GM18508 (cell line): ENCODE results near the gene LRFN2.

ENCODE experiments used
- ATAC-seq: cut with Tn5 transposase; IDR thresholded peaks from one replicate; pipeline ENCODE4 v1.9.1; 2021; ENCODE audit warnings: moderate number of reproducible peaks; ENCODE audit not compliant: insufficient read depth, unreplicated experiment

LRFN2 gene

DNA sequence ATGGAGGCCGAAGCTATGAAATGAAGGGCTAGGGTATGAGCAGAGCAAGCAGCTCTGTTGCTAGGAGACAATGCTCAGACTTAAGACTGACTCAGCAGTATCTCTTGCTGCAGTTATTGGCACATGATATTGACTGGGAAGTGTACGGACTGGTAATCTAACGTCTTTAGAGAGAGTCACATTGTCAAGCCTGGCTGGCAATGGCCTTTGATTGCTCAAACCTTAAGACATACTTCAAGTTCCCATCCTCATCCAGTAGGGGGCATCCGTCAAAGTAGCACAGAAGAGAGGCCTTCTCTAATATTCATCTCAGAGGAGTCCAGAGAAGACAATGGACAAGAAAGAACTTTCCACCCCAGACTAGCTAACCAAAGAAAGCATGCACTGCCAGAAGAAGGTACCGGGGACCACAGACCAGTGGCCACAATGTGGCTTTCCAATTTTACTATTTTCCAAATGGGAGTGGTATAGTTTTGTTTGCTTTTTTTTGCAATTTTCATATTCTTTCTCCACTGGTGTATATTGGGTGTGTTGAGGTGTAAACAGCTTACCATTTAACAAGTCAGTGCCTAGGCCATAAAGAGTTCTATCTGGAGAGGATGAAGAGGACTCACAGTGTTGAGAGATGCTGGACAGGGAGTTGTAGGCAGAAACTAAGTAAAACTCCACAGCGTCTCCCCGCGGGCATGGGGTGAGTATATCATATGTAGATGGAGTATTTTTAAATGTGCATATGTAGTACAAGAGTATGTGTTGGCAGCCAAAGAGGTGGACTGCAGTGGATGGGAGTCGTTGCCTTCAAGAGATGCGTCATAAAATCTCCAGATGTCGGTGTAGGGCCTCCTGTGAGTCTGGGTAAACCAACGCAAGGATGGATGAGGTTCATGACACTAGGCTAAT, 36.7 kb downstream of the LRFN2 start:
- ATAC-seq, result no peak

DNA sequence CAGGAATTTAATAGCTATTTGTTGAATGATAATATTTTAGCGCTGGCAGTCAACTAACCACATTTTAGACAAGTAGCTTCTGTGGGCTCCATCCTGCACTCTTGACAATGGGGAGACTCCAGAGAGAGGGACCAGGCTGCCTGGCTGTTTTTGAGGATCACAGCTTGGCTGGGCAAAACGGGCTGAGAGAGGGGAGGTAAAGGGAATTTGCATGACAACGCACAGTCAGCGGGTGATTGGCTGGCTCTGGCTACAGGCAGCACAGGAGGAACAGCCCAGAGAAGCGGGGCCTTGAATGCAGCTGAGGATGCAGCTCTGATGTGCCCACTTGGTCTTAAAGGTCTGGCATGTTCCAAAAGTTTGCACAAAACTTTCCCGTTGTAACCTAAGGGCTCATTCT, 41.2 kb downstream of the LRFN2 start:
- ATAC-seq, result no peak

DNA sequence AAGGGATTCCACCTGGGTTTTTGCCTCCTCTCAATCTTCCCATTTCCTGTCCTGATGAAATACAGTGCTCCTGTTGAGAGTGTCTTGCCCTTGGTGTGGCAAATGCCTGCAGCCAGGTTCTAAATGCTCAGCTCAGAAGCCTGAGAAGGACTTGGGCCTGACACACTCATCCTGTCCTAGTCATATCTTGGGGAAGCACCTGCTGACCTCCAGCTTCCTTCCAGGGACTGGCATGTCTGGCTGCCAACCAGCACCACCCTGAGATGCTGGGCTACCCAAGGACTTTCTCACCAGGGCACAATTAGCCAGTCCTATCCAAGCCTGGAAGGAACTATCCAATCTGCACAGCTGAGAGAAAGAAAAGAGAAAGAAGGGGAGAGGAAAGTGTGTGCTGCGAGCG, 43.4 kb downstream of the LRFN2 start:
- no peak for ATAC-seq

DNA sequence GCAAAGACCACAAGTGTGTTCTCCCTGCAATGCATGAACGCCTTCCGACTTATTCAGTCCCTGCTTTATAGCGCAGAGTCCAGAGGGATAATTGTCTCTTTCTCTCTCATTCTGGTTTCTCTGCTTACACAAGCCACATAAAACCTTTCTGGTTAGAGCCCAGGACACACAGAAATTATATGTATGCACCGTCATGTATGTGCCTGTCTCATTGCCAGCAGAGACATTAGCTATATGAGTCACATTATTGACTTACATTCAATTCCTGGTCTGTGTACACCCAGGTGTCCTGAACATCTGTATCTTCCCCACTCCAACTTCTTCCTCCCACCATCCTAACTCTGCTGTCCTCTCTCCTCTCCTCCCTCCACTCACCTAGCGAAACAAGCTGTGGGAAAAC, 44.0 kb downstream of the LRFN2 start:
- no peak for ATAC-seq

DNA sequence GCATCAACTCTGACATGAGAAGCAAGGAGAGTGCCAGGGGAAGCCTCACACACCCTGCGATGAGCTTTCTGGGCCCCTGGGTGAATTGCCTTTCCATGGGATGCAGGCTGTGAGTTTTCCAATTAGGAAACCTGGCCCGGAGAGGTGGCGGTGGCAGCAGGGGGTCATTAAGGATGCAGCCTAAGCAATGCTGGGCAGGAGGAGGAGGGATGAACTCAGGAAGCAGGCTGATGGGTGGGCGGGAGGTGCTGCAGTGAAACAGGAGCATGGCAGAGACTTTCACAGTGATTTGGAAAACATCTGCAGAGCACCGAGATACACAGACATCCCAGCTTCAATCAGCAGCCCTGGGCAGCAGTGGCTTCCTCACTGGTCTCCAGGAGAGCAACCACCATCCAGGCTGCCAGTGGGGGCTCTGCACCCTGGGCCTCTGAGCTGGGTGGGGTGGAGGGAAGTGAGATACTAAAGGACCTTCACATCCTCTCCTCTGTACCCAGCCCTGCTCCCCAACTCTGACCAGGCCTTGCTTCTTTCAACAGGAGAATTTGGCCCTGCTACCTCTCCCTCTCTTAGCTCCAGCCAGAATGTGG, 44.9 kb downstream of the LRFN2 start:
- no peak for ATAC-seq

DNA sequence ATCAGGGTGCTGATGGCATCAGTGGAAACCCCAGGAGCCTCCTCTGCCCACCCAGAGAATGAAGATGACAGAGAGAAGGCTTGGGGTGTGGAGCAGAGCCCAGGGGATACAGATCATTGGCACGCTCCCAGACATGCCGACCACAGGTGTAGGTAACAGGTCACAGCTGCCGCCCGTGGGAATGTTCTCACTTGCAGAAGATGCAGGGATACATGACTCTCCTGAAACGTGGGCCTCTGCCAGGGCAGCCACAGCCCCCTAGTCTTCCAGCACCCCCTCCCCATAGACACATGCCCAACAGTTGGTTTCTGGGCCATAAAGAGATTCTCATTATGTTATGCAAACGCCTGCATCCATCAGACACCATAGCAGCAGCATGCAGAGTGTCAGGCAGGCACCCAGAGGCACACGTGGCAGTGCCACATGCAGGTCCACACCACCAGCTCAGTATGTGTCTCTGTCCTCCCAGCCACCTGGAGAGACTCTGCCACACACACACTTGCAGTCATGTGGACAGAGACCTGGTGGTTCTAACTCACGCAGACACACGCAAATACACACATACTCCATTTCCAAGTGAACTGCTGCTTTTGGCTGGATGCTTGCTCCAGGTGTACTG, 45.5 kb downstream of the LRFN2 start:
- no peak for ATAC-seq

DNA sequence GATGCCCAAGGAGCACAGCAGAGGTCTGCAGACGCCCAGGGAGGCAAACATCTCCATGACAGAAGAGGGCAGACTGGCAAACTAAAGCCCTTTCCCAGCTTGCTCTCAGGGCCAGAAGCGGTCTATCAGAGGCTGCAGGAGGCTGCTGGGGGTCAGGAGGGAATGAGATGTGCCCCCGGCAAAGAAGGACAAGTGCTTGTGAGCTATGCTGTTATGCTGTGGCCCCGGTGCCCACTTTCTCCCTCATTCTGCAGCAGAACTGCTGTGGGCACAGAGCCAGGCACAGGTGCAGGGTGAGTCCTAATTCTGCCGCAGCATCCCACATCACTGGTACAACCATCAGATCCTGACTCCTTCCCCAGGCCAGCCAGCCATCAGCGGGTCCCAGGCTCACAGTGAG, 46.4 kb downstream of the LRFN2 start:
- no peak for ATAC-seq

DNA sequence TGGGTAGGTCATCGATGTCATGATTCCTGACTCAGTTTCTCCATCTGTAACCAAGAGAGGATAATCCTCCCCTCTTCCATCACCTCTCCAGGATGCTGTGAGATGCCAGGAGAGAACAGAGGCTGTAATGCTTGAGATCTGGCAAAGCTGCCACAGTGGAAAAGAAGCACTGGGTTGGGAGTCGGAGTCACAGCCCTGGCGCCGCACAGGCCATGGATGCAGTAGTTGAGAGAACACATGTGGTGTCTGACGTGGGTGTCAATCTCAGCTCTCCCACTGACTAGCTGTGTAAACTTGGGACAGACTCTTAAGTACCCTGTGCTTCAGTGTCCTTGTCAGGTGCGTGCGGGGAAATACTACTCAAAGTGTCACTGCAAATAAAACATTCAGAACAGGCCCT, 47.3 kb downstream of the LRFN2 start:
- ATAC-seq, result no peak

DNA sequence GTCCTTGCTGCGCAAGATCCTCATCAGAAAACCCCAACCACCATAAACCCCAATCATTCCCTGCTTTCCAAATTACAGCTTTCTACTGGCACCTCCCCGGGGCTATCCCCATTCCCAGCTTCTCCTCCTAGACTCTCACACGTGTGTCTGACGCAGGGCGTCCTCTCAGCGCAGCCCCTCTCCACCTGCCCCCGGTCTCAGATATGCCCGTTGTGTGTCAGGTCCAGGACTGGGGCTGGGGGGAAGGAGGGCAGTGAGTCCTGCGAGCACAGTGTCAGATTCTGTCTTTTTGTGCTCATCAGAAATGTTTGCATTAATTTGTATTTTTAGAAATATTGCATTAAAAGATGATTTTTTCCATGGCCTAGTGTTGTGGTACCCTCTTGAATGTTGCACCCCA, 48.6 kb downstream of the LRFN2 start:
- no peak for ATAC-seq

DNA sequence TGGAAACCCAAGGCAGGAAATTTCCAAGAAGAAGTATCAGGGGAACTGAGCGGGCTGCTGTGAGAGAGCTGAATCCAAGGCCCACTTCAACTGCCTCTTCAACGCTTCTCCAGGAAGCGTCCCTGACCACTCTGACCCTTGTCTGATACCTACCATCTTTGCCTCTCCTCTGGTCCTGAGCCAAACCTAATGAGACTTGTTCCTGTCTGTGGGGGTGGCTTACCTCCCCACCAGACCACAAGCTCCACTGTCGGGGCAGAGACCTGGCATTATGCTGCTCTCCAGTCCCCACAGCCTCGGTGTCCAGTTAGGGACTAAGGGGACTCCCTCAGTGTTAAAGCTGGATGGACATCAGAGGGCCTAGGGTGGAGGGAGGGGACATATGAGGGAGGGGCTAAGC, 49.7 kb downstream of the LRFN2 start:
- ATAC-seq, result no peak

DNA sequence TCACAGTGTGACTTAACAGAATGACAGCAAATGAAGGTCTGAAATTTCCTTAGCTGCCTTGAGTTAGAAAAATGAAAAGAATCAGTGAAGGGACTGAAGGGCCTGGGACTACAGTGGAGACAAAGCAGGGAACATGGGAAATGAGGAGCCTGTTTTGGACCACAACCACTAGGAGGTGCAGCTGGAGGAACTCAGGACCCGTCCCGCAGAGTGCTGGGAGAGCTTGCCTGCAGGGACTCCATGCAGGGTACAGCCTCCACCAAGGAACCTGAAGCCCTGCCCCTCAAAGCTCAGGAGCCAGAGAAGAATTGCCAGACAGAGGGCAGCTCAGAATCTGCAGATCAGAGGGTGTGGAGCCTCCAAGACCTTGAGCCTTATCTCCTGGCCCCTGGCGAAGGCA, 50.7 kb downstream of the LRFN2 start:
- ATAC-seq, result no peak

DNA sequence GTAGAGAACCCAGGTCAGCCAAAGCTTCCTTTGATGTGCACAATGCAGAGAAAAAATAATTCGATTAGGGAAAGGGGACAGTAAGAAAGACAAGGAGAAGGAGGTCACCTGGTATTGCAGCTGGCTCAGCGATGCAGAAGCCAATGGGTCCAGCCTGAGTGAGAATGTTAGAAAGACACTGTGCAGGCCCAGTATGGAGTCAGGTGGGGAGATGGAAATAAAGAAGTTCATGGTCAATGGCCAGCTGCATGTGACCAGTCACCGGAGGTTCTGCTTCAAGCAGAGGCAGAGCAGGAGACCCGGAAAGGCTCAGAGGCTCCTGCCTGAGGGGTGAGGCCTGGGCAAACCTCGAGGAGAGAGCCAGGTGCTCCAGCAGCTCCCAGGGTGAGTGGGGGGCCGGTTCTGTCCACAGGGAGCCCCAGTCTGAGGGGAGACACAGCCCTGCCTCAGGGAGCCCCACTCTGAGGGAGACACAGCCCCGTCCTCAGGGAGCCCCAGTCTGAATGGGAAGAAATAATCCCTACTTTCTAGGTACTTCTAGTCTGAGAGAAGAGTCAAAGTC, 51.3 kb downstream of the LRFN2 start:
- no peak for ATAC-seq

DNA sequence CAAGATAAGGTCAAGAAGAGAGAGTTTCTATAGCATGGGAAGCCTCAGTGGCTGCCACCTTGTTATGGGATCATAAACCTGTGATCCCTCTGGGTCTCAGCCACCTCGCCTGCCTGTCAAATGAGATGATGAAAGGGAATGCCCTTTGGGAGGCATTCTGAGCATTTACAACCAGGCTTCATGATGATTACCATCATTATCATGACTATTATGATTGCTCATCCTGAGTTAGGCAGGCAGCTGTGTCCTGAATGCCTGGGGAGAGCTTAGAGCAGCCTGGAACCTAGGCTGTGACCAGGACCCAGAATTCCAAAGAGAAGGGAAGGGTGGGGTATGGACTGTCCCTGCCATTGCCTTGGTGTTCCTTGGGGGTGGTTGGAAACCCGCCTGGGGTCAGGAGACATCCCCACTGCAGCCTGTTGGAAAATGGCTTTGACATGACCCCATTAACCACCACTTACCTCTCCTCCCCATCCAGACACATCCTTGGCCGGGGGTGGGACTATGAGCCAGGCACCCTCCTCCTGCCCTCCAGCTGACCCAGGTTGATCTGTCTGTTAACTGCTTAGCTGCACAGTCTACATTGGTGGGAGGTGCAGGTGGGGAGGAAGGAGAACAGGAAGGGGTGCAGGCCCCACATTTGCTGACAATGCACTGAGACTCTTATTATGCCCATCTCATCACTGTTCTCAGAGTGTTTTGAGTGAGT, 51.9 kb downstream of the LRFN2 start:
- ATAC-seq, result no peak

DNA sequence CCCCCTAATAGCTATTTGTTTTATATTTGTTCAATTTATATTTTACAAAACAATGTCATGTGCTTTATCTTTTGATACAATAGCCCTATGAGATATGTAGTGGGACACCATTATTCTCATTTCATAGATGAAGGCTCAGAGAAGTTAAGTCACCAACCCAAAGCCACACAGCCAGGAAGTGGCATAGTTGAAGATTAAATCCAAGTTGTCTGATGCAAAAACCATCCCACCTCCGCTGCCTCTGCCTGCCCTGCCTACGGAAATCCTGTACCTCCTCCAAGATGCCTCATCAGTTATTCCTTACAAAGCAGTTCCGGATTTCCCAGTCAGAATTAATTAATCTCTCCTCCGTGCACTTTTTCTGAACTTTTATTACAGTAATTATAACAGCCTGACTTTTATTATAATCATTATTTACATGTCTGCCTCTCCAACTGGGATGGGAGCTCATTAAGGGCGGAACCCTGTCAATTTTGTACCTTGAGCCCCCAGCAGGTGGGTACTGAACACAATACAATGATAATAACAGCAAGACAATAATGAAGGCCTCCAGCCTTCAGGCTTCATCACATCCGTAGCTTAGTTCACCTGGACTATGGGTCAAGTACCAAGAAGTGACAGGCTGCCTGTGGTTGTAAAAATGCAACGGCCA, 54.7 kb downstream of the LRFN2 start:
- no peak for ATAC-seq

DNA sequence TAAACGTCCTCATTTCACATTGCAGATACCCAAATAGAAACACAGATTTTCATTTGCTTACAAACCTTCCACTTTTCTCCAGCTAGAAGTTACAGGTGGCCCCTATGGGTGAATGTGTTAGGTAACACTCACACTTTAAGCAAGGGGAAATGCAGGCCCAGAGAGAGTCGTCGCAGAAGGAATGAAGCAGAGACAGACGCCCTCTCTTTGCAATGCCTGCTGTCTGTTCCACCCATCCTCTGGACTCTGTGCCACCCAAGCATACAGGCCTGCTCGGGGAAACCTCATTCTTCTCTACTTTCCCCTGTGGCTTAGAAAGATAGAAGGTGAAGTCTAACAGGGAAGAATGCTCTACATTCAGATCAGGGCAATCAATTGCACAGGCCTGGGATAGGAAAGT, 57.2 kb downstream of the LRFN2 start:
- ATAC-seq, result no peak

DNA sequence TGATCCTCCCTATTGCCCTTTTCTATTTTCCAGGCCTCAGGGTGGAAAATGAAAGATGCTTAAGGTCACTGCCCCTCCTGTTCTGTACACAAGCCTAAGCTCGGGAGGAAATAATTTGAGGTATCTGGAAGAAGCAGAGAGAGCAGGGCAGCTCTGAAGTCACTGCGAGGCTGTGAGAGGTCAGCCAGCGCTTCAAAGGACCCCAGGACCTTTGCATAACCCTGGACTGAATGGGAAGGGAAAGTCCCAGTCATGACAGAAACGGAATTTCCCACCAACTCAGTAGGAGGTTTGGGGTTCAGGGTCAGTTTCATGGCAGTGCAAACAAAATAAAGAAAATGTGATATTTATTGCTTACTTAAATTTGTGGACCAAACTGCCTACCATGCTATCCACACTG, 58.1 kb downstream of the LRFN2 start:
- ATAC-seq, result no peak

DNA sequence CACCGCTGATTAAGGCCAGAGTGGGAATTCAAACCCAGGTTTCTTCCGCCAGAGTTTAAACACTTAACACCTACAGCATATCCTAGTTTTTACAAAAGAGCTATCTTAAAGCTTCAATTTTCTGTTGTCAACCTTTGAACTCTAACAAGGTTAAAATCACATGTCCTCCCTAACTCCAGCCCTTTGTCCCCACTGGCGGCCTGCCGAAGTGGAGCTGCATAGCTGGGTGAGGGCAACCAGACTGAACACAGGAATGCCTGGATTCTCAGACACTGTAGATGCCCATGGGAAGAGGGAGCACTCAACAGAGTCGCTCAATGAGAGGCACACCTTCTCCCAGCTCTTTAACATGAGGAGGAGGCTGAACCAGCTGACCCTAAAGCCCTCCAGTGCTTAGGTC, 59.1 kb downstream of the LRFN2 start:
- ATAC-seq, result no peak

DNA sequence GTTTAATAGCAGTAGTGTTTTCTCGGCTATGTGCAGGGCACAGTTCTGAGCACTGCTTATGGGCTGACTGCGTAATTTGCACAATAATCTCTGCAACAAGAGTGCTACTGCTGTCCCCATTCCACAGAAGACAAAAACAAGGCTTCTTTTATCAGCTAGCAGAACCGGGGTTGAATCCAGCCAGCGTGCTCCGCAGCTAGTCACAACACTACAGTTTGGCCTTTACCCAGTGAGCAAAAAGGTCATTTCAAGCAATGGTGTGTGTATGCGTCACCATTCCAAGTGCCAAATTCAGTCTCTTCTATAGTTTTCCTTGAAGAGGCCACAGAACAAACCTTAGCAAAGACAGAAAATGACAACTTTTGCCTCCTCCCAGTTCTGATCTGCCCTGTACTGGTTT, 61.1 kb downstream of the LRFN2 start:
- ATAC-seq, result no peak

DNA sequence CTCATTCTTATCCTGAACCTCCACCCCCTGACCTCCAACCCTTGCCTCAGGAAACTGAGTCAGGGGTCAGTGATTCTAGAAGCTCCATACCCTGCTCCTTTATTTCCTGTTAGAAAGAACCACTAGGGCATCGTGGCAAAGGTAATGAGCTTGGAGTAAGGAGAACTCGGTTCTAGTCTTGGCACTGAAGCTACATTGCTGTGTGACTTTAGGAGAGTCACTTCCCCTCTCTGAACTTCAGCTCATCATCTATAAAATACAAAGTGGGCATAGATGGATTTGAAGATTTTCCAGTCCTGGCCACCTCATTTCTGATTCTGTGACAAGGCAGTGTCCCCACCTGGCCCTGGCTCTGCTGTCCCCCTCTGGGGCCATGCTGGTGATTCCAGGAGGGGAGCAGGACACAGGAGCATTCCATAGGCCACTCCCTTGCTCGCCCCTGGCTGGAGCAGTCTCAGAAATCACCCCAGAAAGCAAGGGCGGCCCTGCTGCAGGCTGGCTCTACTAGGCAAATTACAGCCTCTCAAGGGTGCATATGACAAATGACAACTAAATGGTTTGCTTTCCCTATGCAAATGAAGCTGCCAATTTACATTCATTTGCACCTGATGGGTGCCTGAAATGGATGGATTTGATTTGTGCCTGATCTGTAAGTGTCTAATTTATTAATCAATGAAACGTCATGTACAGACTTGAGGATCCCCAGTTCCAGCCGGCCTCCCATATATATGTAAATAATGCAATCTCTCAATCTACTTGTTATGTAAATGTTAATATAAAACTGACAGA, 62.2 kb downstream of the LRFN2 start:
- ATAC-seq, result no peak
